HepG2 (cell line): ENCODE data around the gene CAPZB. TPM values are rescaled to one million over a fixed set of nuclear protein-coding genes. Genes with fewer than 3 reads are reported as not detected.

ENCODE experiments used
- ATAC-seq: fragments of 200-7000 bp; cut with Tn5 transposase; 3 replicates; pipeline ENCODE4 v1.9.1; 2020; ENCODE audit warnings: mild to moderate bottlenecking, moderate library complexity
- BruUV-seq: library from RNA; stranded (reverse); fragments of 400-500 nt; replicated peaks from 2 replicates; lab custom pipeline; 2021; lab: Mats Ljungman, UMichigan
- CTCF ChIA-PET: fragments of 300-600 bp; formaldehyde crosslinking; extraction: SDS; loops from one replicate; lab custom pipeline; 2021; ENCODE audit warnings: low total read pairs, inconsistent platforms, low intra/inter-chr PET ratio; lab: Yijun Ruan, JAX
- POLR2A ChIA-PET: fragments of 350-600 bp; sonication (Branson Sonifier 250); formaldehyde crosslinking; loops from one replicate; lab custom pipeline; 2020; ENCODE audit warnings: antibody characterized with exemption, inconsistent platforms; lab: Yijun Ruan, JAX
- DNase-seq: peaks from one replicate; pipeline ENCODE4 v3.0.0-alpha.2; 2015; ENCODE audit warnings: low spot score
- FAIRE-seq: peaks from 3 replicates; lab custom pipeline; 2011; peaks lifted over from hg19 to GRCh38; lab: Jason Lieb, UNC
- H2AFZ ChIP-seq: one replicate; pipeline ENCODE4 v1.6.1; 2011; ENCODE audit warnings: low read length, inconsistent platforms
- H3K27ac ChIP-seq: fragments of 300-600 bp; 3 replicates; pipeline ENCODE4 v1.8.0; 2011; ENCODE audit warnings: mixed run types, mild to moderate bottlenecking, mixed read lengths, low read length, inconsistent platforms; ENCODE audit not compliant: insufficient read depth; ENCODE audit errors: extremely low read length
- H3K27me3 ChIP-seq, 2 experiments: fragments of 200-600 bp in 1 of 2; 2 replicates in 1 of 2; 3 replicates in 1 of 2; pipeline versions ENCODE4 v1.6.0 to v1.8.0; 2011; ENCODE audit warnings: low read length in 2 of 2, mild to moderate bottlenecking in 2 of 2, moderate library complexity in 2 of 2, inconsistent platforms in 1 of 2; ENCODE audit not compliant: insufficient read depth in 2 of 2, control insufficient read depth in 1 of 2
- H3K36me3 ChIP-seq, 2 experiments: fragments of 200-600 bp in 1 of 2; replicated peaks in 1 of 2; 2 replicates in 1 of 2; 3 replicates in 1 of 2; pipeline versions ENCODE4 v1.5.1 to v1.8.0; 2011; ENCODE audit warnings: low read length in 2 of 2, inconsistent platforms in 1 of 2; ENCODE audit not compliant: insufficient read depth in 2 of 2, control insufficient read depth in 1 of 2
- H3K4me1 ChIP-seq: 2 replicates; pipeline ENCODE4 v1.5.1; 2012; ENCODE audit warnings: low read length, inconsistent platforms; ENCODE audit not compliant: insufficient read depth
- H3K4me2 ChIP-seq: 2 replicates; pipeline ENCODE4 v1.6.0; 2011; ENCODE audit warnings: low read depth, low read length, inconsistent platforms
- H3K4me3 ChIP-seq, 3 experiments: fragments of 200-600 bp in 1 of 3; sonication (generic), shearing (Covaris generic) in 1 of 3; replicated peaks in 1 of 3; 2 replicates each; pipeline ENCODE4 v1.5.1; 2011 to 2016; ENCODE audit warnings: low read length in 3 of 3, inconsistent platforms in 2 of 3, low read depth in 2 of 3, mild to moderate bottlenecking in 2 of 3, control low read depth in 1 of 3, mixed read lengths in 1 of 3; ENCODE audit not compliant: insufficient read depth in 1 of 3
- H3K79me2 ChIP-seq: one replicate; pipeline ENCODE4 v1.6.1; 2011; ENCODE audit warnings: low read length, inconsistent platforms; ENCODE audit not compliant: insufficient read depth
- H3K9ac ChIP-seq: 2 replicates; pipeline ENCODE4 v1.6.0; 2011; ENCODE audit warnings: mild to moderate bottlenecking, low read depth, low read length, inconsistent platforms; ENCODE audit not compliant: insufficient read depth
- H3K9me3 ChIP-seq: 2 replicates; pipeline ENCODE4 v1.5.1; 2012; ENCODE audit warnings: mild to moderate bottlenecking, low read length
- H4K20me1 ChIP-seq: 2 replicates; pipeline ENCODE4 v1.6.0; 2011; ENCODE audit warnings: inconsistent platforms, mild to moderate bottlenecking, low read length, moderate library complexity; ENCODE audit not compliant: insufficient read depth
- POLR2A ChIP-seq, 2 experiments: IDR thresholded peaks; 2 replicates each; pipeline ENCODE4 v1.6.1; 2011; ENCODE audit warnings: low read depth in 2 of 2, low read length in 2 of 2, mild to moderate bottlenecking in 1 of 2, moderate library complexity in 1 of 2; ENCODE audit not compliant: insufficient read depth in 1 of 2
- ZEB1 ChIP-seq: IDR thresholded peaks from 2 replicates; pipeline ENCODE4 v1.6.1; 2012; ENCODE audit warnings: mild to moderate bottlenecking, low read depth, inconsistent platforms; ENCODE audit not compliant: insufficient replicate concordance
- ZNF33B ChIP-seq: sonication (generic); formaldehyde crosslinking; IDR thresholded peaks from 2 replicates; pipeline ENCODE4 v1.5.1; 2020; ENCODE audit warnings: mild to moderate bottlenecking, missing genetic modification reagents
- WGBS: methylation state at CpG from one replicate; pipeline ENCODE4 v1.1.6; 2017; ENCODE audit warnings: low lambda C conversion rate; 5-methylcytosine and 5-hydroxymethylcytosine counted together
- in situ Hi-C: cut with HindIII; loops from 2 replicates; pipeline ENCODE4 v1.10.0; 2017; ENCODE audit warnings: low pct_unique_long_range_greater_than_20kb; ENCODE audit not compliant: extremely low pct_ligation_motif_present
- intact Hi-C: fragments of 100-400 bp; cut with micrococcal nuclease; formaldehyde crosslinking; loops from one replicate; pipeline ENCODE4 v1.10.0; 2022; ENCODE audit not compliant: unreplicated experiment
- polyA plus RNA-seq, 8 experiments: library from polyadenylated mRNA; depleted of rRNA in 3 of 8; stranded (reverse) in 7 of 8; unstranded in 1 of 8; fragments of >200 nt; fragmentation: Illumina TruSeq in 4 of 8; extraction: Trizol in 4 of 8; gene quantifications; 2 replicates each; pipeline versions ENCODE4 v1.2.1 to v1.2.3, GENCODE V29; 2011 to 2016; ENCODE audit warnings: low read depth in 4 of 8, missing spikeins in 1 of 8, mixed read lengths in 1 of 8; ENCODE audit not compliant: insufficient read depth in 1 of 8
- total RNA-seq, 5 experiments: library from RNA; depleted of rRNA; stranded (reverse); fragments of >200 nt; fragmentation: Illumina TruSeq; extraction: Trizol; gene quantifications; 2 replicates each; pipeline ENCODE4 v1.2.3, GENCODE V29; 2016; ENCODE audit warnings: low read depth in 1 of 5
- TF ChIP-seq, protein P1 (sequence below): sonication (generic); formaldehyde crosslinking; IDR thresholded peaks from 2 replicates; pipeline ENCODE4 v1.9.0; 2022; ENCODE audit warnings: missing genetic modification reagents, mild to moderate bottlenecking, borderline replicate concordance

The CAPZB gene
- total and polyA plus RNA-seq, 2 of the 13 experiments (the other 11 are each of a cell fraction or from before 2014, with no cell fraction given), result 58.9 to 76.9 TPM

DNA sequence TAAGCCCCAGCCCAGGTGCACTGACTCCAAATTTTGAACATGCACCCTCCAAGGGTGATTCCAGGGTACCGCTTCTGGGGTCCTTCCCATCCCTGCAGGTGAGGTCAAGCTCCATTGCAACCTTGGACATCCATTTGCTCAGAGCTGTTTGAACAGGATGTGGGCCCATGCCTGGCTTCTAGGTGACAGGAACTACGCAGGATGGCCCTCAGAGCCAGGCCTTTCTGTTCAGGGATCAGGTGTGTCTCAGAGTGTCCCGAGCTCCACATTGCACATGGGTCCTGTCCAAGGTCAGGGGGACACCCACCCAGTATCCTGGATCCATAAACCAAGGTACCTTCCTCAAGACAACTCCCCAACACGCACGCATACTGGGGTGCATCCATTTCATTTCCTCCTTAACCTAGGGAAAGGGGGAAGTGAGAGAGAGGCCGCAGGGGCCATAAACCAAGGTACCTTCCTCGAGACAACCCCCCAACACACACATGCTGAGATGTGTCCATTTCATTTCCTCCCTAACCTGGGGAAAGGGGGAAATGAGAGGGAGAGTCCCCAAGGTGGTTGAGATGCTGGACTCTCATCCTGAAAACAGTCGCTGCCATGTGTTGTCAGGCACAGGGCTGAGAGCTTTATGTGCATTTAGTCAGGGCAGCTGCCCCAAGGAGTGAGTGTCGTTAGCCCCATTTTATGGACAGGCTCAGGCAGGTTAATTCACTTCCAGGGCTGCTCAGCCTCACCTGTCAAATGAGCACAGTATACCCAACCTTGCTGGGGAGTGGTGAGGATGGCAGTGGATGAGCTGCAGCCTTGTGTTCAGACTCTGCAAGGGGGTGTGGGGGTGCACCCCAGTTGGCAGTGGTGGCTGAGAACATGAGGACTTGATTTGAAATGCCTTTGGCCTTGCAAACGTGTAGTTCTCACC, 171.1 kb downstream of the CAPZB start:
- H3K4me2 ChIP-seq, result peak overlapping the region; percentile 98; the same call in 1 of the 2 replicates
- no peak overlapping the region for H3K27ac ChIP-seq
- FAIRE-seq, result no peak
- no TSS peak for BruUV-seq
- 94% methylated on average over 7 of the region's 10 CpGs for WGBS
- no peak for ATAC-seq
- H3K9me3 ChIP-seq, result no peaks in the 10 kb centered on the region
- in situ Hi-C loops, result no loop called here
- no peak overlapping the region for H3K9ac ChIP-seq
- DNase-seq, result no peak
- H4K20me1 ChIP-seq, result no peaks in the 10 kb centered on the region
- ChIA-PET CTCF (no interaction called here), POLR2A (interaction anchor here (1.0 to 4.7 kb wide), 2 partner anchors 17 to 63 kb away, joined by 3 to 21 read pairs; partner anchors contain the start of genes EMC1 and MRTO4)
- intact Hi-C loops, result no loop called here
- H3K27me3 ChIP-seq, result no peaks in the 10 kb centered on the region; a peak in 1 of 5 replicates
- H3K4me1 ChIP-seq, result peaks cover 55% of the 10 kb centered on the region
- H3K4me3 ChIP-seq, result no peak overlapping the region
- peaks cover 3 to 18% of the 10 kb centered on the region in 2 experiments; a peak in 3 of 5 replicates for H3K36me3 ChIP-seq
- TF ChIP-seq POLR2A (IDR thresholded peaks at IDR 0.05; ENCODE audit: insufficient read depth in 1 of 2, low read depth in 2 of 2, low read length in 2 of 2), result peak in 1 of 2 experiments; percentile 30; a peak in 1 of 4 replicates
- TF ChIP-seq ZEB1, result peak; percentile 17
- TF ChIP-seq, protein P1, sequence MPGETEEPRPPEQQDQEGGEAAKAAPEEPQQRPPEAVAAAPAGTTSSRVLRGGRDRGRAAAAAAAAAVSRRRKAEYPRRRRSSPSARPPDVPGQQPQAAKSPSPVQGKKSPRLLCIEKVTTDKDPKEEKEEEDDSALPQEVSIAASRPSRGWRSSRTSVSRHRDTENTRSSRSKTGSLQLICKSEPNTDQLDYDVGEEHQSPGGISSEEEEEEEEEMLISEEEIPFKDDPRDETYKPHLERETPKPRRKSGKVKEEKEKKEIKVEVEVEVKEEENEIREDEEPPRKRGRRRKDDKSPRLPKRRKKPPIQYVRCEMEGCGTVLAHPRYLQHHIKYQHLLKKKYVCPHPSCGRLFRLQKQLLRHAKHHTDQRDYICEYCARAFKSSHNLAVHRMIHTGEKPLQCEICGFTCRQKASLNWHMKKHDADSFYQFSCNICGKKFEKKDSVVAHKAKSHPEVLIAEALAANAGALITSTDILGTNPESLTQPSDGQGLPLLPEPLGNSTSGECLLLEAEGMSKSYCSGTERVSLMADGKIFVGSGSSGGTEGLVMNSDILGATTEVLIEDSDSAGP (CRISPR knock-in tag), result no peak
- H3K79me2 ChIP-seq, result peaks cover 27% of the 10 kb centered on the region
- H2AFZ ChIP-seq, result no peak overlapping the region

DNA sequence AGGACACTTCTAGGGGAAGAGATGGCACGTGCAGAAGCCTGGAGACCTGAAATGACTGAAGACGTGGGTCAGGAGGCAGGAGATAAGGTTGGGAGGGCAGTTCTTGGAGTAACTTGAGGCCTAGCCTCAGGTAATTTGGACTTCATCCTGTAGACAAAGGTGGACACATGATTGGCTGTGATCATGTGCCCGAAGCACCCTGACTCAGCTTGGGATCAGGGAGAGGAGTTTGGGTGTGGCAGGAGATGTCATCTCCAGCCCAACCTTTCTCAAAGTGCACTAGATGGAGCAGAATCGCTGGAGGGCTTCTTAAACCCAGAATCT, 171.7 kb downstream of the CAPZB start:
- ATAC-seq (no peak), FAIRE-seq (no peak), DNase-seq (no peak)
- Histone ChIP-seq H3K27me3 (no peaks in the 10 kb centered on the region; a peak in 1 of 5 replicates), H3K79me2 (peaks cover 27% of the 10 kb centered on the region), H4K20me1 (no peaks in the 10 kb centered on the region; the same call in 1 of the 2 replicates), H3K4me1 (peaks cover 60% of the 10 kb centered on the region), H3K9me3 (no peaks in the 10 kb centered on the region), H2AFZ (no peak overlapping the region), H3K9ac (peak overlapping the region; percentile 97; the same call in 1 of the 2 replicates), H3K4me2 (peak overlapping the region; percentile 98), H3K36me3 (peaks cover 3 to 18% of the 10 kb centered on the region in 2 experiments; a peak in 3 of 5 replicates), H3K4me3 (peak overlapping the region in 1 of 3 experiments; percentile 95; a peak in 1 of 6 replicates), H3K27ac (no peak overlapping the region)
- WGBS, result 94% methylated on average over 3 of the region's 4 CpGs
- no TSS peak for BruUV-seq
- ChIA-PET CTCF (no interaction called here), POLR2A (interaction anchor here (1.5 to 4.7 kb wide), 2 partner anchors 19 to 62 kb away, joined by 3 to 21 read pairs; partner anchors contain the start of genes EMC1 and MRTO4)
- in situ Hi-C loops (no loop called here), intact Hi-C loops (no loop called here)
- TF ChIP-seq ZNF33B (CRISPR knock-in tag), result no peak
- peak; percentile 25 for TF ChIP-seq ZEB1
